GM21447 (cell line): ENCODE data around the gene MLF2.

Experiments
- ATAC-seq: cut with Tn5 transposase; IDR thresholded peaks from one replicate; pipeline ENCODE4 v1.9.1; 2021; ENCODE audit not compliant: unreplicated experiment

MLF2 gene

DNA sequence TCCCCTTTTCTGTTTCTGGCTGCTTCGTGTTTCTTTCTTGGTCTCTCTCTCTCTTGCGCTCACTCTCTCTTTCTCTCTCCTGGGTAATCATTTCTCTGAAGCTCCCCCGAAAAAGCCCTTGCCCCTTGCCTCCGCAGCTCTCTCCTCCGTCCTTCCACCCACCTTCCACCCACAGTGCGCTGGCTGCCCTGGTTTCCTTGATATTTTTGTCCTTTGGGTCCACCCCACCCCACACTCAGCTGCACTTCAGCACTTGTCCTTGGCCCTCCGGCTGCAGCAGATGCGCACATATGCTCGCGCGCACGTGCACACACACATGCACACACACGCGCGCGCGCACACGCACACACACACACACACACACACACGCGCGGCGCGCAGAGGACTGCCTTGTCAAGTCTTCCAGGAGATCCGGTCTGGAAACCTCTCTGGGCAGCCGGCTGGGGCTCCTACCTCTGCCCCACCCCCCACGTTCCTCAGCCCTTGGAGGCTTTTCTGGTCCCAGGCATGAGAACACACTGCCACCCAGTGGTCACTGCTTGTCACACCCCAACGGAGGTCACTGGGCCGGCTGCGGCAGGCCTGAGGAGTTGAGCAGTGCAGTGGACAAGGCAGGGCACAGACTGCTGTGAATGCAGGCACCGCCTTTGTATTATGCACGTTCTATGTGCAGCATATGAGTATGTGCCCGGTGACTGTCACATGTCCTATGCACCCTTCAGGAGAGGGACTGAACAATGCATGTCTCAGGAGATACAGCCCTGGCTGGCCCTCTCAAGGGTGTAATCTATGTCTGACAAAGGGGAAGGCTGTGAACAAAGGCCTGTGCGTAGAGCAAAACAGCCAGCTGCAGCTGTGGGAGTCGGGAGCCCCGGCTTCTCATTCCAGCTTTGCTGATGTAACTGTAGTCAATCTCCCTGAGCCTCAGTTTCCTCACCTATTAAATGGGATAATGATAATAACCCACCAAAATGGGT lies 25.9 kb upstream of the MLF2 start:
- peak; percentile 78 for ATAC-seq

DNA sequence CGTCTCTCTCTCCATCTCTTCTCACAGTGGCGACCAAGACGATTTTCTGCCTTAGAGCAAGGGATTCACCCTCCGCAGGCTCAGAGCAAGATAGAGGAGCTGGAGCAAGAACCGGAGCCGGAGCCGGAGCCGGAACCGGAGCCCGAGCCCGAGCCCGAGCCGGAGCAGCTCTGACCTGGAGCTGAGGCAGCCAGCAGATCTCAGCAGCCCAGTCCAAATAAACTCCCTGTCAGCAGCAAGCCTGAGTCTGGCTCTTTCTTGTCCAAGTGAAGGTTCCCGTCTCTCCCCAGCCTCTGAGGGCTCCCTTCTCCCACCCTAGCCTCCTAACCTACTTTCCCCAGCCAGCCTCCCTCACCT lies 25.3 kb upstream of the MLF2 start:
- no peak for ATAC-seq

DNA sequence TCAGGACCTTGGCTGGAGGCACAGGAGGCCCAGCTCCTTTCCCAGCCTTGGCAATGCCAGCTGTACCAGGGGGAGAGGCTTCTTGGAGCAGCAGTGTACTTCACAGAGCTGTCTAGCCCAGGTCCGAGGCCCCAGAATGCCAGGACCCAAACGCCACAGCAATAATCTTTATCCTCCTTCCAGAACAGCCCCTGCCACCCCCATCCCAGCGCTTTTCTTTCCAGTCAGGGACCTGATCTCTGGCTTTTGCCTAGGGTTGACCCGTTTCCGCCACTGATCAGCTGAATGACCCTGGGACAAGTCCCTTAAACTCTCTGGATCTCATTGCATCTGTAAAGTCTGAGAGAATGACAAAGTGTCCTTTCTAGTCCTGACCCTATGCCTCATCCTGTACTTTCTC lies 24.4 kb upstream of the MLF2 start:
- no peak for ATAC-seq

DNA sequence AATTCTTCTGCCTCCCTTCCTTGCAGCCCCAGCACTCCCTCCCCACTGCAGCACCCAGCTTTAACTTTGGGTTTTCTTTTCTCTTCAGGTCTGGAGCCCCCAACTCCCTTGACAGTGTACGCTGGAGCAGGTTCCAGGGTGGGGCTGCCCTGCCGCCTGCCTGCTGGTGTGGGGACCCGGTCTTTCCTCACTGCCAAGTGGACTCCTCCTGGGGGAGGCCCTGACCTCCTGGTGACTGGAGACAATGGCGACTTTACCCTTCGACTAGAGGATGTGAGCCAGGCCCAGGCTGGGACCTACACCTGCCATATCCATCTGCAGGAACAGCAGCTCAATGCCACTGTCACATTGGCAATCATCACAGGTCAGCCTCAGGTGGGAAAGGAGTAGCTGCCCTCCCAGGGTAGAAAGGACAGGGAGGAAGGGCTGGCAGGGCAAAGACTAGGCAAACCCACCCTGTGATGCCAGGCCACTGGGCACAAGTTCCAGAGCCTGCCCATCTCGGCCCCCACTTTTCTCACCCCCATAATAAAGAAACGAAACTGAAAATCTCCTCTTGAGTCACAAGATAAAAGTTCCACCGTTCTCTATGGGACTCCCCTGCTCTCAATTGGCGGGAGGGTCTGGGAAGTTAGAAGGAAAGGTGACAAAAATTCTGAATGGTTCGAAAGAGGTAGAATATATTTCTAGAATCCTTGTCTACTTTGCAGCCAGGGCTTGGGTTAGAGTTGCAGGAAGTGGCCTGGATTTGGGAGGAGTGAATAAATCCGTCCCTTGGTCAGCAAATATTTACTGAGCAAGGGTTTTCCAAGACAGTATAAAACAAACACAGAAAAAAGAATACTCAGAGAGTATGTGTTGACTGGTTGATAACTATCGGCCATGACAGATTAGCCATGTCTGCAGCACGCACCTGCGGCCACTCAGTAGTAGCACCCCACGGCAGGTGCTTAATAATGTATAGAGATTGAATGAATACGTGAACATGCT lies 22.5 kb upstream of the MLF2 start:
- no peak for ATAC-seq

DNA sequence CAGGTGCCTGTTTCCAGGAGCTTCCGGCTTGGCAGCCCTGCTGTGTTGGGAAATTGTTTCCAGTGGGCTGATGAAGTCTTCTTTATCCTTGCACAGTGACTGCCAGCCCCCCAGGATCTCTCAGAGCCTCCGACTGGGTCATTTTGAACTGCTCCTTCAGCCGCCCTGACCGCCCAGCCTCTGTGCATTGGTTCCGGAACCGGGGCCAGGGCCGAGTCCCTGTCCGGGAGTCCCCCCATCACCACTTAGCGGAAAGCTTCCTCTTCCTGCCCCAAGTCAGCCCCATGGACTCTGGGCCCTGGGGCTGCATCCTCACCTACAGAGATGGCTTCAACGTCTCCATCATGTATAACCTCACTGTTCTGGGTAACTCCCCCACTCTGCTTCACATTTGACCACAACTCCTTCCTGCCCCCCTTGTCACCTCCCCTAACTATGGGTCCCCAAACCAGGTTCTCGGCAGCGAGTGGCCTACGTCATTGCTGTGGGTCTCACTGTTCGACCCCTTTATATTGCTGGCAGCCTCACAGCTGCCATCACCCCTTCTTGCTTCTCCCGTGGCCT lies 21.6 kb upstream of the MLF2 start:
- no peak for ATAC-seq

DNA sequence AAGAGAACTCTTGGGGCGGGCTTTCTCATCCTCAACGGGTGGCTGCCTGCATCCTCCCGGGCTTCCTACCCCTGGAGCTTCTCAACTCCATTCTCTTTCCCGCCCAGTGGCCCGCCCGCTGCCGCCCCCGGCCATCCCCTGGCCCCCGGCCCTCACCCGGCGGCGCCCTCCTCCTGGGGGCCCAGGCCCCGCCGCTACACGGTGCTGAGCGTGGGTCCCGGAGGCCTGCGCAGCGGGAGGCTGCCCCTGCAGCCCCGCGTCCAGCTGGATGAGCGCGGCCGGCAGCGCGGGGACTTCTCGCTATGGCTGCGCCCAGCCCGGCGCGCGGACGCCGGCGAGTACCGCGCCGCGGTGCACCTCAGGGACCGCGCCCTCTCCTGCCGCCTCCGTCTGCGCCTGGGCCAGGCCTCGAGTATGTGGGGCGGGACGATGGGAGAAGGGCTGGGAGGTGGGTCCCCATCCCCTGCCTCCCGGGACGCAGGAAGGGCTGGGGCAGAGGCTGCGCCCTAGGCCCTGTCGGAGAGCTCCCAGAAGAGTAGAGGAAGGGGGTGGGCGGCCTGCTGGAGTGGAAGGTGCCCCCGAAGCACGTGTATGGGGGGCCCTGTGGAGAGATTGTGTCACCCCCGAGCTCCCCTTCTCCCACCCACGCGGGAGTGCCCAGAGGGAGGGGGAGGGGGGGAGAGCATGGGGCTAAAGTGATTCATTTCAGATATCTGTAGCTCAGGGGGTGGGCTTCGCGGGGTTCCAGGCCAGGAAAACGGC lies 20.8 kb upstream of the MLF2 start:
- no peak for ATAC-seq

DNA sequence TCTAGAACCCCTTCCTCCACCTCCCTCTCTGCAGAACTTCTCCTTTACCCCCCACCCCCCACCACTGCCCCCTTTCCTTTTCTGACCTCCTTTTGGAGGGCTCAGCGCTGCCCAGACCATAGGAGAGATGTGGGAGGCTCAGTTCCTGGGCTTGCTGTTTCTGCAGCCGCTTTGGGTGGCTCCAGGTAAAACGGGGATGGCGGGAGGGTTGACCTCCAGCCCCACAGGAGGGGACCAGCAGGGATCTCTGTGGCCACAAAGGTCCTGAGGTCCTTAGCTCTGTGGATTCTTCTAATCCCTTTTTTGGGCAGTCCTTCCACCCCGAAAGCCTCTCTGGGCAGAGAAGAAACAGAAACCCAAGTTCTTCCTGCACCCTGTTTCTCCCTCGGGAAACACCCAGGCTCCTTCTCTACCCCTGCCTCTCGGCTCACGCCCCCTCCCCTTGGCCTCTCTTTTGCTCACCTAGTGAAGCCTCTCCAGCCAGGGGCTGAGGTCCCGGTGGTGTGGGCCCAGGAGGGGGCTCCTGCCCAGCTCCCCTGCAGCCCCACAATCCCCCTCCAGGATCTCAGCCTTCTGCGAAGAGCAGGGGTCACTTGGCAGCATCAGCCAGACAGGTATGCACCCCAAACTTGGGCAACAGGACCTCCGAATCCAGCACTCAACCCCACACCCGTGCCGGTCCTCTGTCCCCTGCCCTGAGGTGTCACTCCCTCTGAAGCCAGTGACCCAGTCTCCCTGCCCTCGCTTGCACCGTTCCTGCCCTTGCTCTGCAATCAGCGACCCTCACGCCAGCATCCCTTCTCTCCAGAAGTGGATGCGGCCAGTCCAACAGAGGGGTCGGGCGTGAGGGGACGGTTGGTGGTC lies 20.0 kb upstream of the MLF2 start:
- no peak for ATAC-seq

DNA sequence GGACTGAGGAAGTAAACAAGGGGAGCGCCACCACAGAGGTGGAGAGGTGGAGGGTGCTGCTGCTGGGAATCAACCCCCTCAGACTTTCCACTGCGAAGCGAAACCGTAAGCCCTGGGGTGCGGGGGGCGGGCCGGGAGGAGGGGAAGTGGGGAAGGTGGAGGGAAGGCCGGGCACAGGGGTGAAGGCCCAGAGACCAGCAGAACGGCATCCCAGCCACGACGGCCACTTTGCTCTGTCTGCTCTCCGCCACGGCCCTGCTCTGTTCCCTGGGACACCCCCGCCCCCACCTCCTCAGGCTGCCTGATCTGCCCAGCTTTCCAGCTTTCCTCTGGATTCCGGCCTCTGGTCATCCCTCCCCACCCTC lies 19.4 kb upstream of the MLF2 start, which contains the start of gene LAG3:
Gene LAG3, plus strand, starts transcription at position 190 of the 365 bp plus-strand sequence. CDS start 333 bp downstream, outside the sequence.
- no peak for ATAC-seq

DNA sequence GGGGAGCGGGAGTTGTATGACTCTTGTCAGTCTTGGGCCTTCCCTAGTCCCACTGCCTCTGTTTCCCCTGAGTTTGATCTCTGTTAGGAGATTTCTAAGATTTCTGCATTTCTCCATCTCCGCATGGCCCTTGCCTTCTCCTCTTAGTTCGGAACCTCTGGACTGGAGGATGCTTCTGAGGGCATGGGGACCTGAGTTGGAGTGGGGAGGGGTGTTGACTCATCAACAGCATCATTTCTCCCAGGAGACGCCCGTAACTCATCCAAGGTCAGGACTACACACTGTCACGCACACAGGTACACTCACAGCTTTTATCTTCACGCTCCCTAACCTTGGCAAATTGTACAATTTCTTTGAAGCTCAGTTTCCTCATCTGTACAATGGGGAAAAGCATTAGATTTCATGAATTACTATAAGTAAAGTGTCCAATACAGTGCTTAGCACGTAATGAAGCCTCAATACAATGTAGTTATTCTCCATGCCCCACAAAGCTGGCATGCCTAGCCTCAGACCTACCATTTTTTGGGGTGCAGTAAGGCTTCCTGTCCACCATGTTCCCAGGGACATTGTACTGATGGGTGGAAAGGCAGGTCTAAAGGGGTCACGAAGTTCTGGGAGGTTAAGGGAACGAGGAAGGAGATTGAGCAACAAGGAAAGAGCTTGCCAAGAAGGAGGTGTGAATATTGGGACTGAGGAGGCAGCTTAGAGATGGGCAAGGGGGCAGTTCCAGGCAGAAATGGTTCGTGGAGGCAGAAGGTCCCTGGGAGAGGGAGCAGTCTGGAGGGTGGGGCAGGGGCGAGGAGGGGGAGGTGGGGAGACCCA lies 18.8 kb upstream of the MLF2 start:
- no peak for ATAC-seq

DNA sequence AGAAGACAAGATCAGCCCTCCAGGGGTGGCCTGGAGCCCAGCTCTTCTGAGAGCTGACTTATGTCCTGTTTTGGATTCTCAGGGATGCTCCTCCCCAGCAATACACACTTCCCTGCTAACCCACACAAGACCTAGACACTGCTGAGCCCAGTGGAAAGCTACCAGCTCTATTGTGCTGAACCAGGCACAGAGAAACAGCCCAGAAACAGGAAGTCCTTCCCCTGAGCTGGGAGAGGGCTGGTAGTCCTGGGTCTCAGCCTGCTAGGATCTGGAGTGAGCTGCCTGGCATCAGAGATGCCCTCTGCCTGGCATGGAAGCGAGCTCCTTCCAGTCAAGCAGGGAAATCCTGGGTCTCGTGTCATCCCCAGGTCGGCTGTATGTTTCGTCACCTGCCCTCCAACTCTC lies 18.2 kb upstream of the MLF2 start:
- no peak for ATAC-seq

DNA sequence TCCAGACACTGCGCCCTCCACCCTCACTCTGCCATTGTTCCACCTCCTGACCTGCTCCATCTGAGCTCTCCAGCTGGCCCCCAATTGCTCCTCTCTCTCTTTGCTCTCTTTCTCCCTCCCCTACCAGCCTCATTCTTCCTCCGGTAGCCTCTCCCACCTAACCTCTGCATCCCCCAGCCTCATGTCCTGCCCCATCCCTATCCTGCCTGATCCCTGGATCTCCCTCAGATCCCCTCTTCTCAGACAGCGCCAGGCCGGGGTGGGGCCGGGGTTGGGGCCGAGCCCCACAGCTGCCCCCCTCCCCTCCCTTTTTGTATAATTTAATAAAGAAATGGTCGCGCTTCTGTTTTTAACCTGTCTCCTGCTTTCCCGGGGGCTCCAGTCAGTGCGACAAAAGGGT lies 17.7 kb upstream of the MLF2 start:
- ATAC-seq: no peak

DNA sequence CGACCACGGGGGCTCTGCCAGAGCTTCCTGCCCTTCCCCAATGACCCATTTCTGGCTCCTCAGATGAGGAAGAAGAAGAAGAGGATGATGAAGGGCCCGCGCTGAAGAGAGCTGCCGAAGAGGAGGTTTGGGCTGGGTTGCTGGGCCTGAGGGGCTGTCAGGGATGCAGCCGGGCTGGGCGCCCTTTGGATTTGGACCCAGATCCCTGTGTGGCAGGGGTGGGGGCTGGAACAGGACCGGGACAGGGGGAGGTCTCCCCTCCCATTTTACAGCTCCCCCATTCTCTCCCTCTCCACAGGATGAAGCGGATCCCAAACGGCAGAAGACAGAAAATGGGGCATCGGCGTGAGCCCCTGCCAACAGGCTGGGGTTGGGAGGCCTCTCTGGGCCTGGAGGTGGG lies 17.2 kb upstream of the MLF2 start:
- ATAC-seq: no peak

DNA sequence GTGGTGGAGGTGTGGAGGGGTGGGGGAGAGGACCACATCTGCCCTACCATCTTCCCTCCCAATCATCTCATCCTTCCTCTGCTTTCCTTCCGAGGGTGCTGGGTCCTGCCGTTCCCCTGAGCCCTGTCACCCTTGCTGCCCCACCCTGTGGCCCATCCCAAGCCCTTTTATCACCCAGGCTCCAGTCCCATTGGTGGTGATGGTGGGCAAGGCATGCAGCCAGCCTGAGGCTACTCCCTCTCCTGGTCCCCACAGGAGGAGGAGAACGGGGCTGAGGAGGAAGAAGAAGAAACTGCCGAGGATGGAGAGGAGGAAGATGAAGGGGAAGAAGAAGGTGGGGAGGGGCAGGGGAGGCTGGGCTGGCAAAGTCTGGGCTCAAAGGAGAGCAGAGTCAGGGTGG lies 16.7 kb upstream of the MLF2 start:
- ATAC-seq: no peak

DNA sequence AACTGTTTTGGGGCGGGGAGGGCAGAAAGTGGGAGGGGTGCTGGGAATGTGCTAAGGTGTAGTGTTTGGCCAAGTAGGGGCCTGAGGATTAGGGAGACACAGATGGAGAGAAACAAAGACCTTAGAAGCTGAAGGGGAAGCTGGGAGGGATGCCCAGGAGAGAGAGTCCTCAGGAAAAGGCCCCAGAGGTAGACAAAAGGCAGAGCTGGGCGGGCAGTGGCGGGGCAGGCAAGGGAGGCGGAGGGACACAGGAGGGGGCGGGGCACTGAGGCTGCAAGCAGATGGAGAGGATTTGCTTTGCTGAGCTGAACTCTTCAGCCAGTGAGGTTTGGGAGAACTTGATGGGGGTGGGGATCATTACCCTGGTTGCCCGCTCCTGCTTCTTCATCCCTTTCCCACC lies 16.0 kb upstream of the MLF2 start:
- ATAC-seq: no peak

DNA sequence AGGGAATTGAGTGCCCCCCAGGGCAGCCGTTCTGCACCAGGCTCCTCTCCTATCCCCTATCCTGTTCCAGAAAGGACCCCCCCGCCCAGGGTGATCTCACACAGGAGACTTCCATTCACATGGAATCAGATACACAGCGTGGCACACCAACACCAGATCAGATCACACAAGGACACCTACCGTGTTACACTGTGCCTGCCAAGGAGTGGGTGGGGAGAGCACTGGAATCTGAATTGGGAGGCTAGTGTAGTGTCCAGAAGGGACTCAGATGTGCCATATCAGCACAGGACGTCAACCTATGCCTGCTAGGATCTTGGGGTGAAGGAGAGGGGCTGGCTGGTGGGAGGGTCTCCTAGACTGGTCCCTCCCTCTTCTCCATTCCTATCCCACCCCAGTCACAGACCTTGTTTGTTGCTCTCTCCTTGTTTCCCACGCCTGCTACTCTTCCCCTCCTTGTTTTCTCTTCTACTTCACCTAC lies 15.5 kb upstream of the MLF2 start:
- no peak for ATAC-seq

DNA sequence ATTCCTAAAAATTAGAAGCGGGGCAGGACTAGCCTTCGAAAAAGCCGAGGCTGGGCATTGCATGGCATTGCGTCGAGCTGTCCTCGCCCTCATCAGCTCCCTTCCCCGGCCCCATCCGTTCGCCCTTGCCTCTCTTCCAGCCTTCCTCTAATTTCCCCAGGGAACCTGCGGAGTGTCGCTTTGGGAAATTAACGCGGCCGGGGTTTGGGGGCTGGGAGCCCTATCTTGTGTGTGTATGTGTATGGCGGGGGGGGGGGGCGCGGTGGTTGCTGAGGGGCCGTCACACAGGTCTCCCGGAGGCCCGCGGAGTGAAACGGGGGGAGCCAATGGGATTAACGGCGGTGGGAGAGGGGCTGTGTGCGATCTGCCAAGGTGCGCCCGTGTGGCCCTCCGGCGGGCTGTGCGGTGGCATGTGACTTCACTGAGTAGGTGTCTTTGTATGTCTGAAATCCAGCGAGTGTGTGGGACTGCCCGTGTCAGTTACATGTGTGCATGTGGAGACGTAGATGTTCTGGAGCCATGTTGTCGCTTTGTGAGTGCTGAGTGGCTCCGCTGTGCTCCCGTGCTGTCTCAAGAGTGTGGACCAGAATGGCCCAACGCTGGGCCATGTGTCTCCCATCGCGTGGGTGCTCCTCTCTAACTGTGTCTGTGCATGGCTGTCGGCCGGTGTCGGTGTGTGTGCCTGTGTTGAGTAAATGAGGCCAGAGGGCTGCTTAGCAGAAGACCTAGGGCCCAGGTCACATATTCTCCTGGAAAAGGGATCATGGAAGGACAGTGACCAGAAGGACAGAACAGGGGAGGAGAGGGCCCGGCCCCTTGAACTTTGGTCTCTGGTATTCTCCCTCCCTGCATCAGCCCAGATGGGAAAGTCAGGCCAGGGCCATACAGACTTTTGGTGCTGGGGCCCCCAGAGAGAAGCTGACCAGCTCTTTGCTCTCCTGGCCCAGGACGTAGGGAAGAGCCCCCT lies 14.7 kb upstream of the MLF2 start:
- no peak for ATAC-seq

DNA sequence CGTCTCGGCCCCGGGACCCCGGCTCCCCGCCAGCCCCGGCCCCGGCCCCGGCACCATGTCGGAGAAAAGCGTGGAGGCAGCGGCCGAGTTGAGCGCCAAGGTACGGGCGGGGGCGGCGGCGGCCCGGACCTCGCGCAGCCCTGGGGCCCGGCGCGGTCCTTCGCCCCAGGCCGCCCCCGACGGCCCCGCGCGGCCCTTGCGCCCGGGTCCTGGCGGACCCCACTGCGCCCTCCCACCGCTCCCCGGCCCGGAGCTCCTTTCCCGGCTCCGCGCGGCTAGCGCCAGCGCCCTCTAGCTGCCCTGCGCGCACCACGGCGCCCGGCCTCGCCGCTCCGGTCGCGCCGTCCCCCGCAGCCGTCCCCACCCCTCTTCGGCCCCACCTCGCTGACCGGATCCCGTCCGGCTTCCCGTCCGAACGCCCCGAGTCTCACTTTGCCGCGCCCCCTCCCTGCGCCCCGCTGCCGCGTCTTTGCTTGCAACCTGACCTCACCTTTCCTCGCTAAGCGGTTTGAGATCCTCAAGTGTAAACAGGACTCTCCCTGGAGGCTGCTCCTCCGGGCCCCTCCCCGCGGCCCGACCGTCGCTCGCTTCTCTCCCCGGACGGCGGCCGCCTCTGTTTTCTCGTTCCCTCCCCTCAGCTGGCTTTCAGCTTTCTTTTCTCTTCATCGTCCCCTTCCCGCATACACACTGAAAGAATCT lies 13.9 kb upstream of the MLF2 start:
- ATAC-seq: peak; percentile 35
